K562 (cell line): ENCODE measurements around the gene SRRM4. TPM values are rescaled to one million over a fixed set of nuclear protein-coding genes. Genes with fewer than 3 reads are reported as not detected.

Source experiments
- ATAC-seq: fragments of 200-7000 bp; cut with Tn5 transposase; 3 replicates; pipeline ENCODE4 v1.9.1; 2020; ENCODE audit warnings: moderate library complexity
- BruUV-seq: library from RNA; stranded (reverse); fragments of 400-500 nt; replicated peaks from 2 replicates; lab custom pipeline; 2021; lab: Mats Ljungman, UMichigan
- CTCF ChIA-PET: fragments of 300-600 bp; formaldehyde crosslinking; extraction: SDS; loops from one replicate; lab custom pipeline; 2021; ENCODE audit warnings: low intra/inter-chr PET ratio; lab: Yijun Ruan, JAX
- POLR2A ChIA-PET: fragments of 300-600, 350-650 bp; sonication (Branson Sonifier 250); formaldehyde crosslinking; extraction: SDS; loops from one replicate; lab custom pipeline; 2021; ENCODE audit warnings: antibody characterized with exemption, inconsistent platforms; lab: Yijun Ruan, JAX
- DNase-seq, 4 experiments: peaks; one replicate each; pipeline versions ENCODE4 v3.0.0 to v3.0.0-alpha.2; 2011 to 2018; ENCODE audit warnings: low spot score in 3 of 4, mixed read lengths in 3 of 4; ENCODE audit errors: extremely low read depth in 1 of 4
- FAIRE-seq: peaks from 2 replicates; lab custom pipeline; 2011; peaks lifted over from hg19 to GRCh38; lab: Jason Lieb, UNC
- H2AFZ ChIP-seq: 2 replicates; pipeline ENCODE4 v1.6.0; 2011; ENCODE audit warnings: low read depth, low read length, control low read depth, inconsistent platforms
- H3K27ac ChIP-seq: fragments of 200-600 bp; 3 replicates; pipeline ENCODE4 v1.8.0; 2011; ENCODE audit warnings: low read depth, mild to moderate bottlenecking, control low read depth, inconsistent platforms, low read length, moderate library complexity, mixed read lengths; ENCODE audit errors: extremely low read depth
- H3K27me3 ChIP-seq, 2 experiments: fragments of 300-600 bp in 1 of 2; 2 replicates in 1 of 2; 3 replicates in 1 of 2; pipeline versions ENCODE4 v1.6.0 to v1.8.0; 2011; ENCODE audit warnings: inconsistent platforms in 2 of 2, low read length in 2 of 2, mild to moderate bottlenecking in 1 of 2, mixed read lengths in 1 of 2, moderate library complexity in 1 of 2; ENCODE audit not compliant: control insufficient read depth in 2 of 2, insufficient read depth in 2 of 2
- H3K36me3 ChIP-seq: fragments of 300-600 bp; 3 replicates; pipeline ENCODE4 v1.8.0; 2011; ENCODE audit warnings: mild to moderate bottlenecking, low read length, inconsistent platforms; ENCODE audit not compliant: control insufficient read depth, insufficient read depth
- H3K4me1 ChIP-seq, 2 experiments: fragments of 200-600 bp in 1 of 2; replicated peaks in 1 of 2; 2 replicates in 1 of 2; 3 replicates in 1 of 2; pipeline versions ENCODE4 v1.5.1 to v1.8.0; 2011; ENCODE audit warnings: inconsistent platforms in 2 of 2, low read length in 2 of 2, mild to moderate bottlenecking in 1 of 2, mixed read lengths in 1 of 2, moderate library complexity in 1 of 2; ENCODE audit not compliant: control insufficient read depth in 2 of 2, insufficient read depth in 2 of 2
- H3K4me2 ChIP-seq: 2 replicates; pipeline ENCODE4 v1.6.1; 2011; ENCODE audit warnings: low read length, control low read depth, inconsistent platforms, mixed read lengths; ENCODE audit not compliant: insufficient read depth
- H3K4me3 ChIP-seq: fragments of 200-600 bp; sonication (generic), shearing (Covaris generic); 2 replicates; pipeline ENCODE4 v1.5.1; 2016; ENCODE audit warnings: control low read depth, inconsistent platforms
- H3K79me2 ChIP-seq: fragments of 200-600 bp; 3 replicates; pipeline ENCODE4 v1.8.0; 2011; ENCODE audit warnings: low read length, inconsistent platforms; ENCODE audit not compliant: control insufficient read depth, insufficient read depth
- H3K9ac ChIP-seq, 2 experiments: 2 replicates each; pipeline versions ENCODE4 v1.6.0 to v1.6.1; 2011; ENCODE audit warnings: low read depth in 2 of 2, low read length in 2 of 2, control low read depth in 1 of 2, inconsistent platforms in 1 of 2, mild to moderate bottlenecking in 1 of 2, mixed read lengths in 1 of 2; ENCODE audit not compliant: insufficient read depth in 1 of 2
- H3K9me1 ChIP-seq: one replicate; pipeline ENCODE4 v1.6.0; 2011; ENCODE audit warnings: inconsistent platforms, mild to moderate bottlenecking, low read length, moderate library complexity; ENCODE audit not compliant: control insufficient read depth, insufficient read depth
- H3K9me3 ChIP-seq: replicated peaks from 2 replicates; pipeline ENCODE4 v1.5.1; 2011; ENCODE audit warnings: low read depth, low read length, inconsistent platforms; ENCODE audit not compliant: control insufficient read depth, insufficient read depth
- H4K20me1 ChIP-seq: replicated peaks from 2 replicates; pipeline ENCODE4 v1.6.1; 2011; ENCODE audit warnings: low read length, inconsistent platforms, mixed read lengths; ENCODE audit not compliant: control insufficient read depth, insufficient read depth
- C11orf30 ChIP-seq: fragments of 450-650 bp; IDR thresholded peaks from 2 replicates; pipeline ENCODE4 v1.6.1; 2016; ENCODE audit warnings: low read depth, mild to moderate bottlenecking
- CBX2 ChIP-seq: fragments of 200-600 bp; sonication (generic); IDR thresholded peaks from one replicate; pipeline ENCODE4 v1.6.1; 2012; ENCODE audit warnings: mild to moderate bottlenecking, low read length, inconsistent platforms; ENCODE audit not compliant: insufficient read depth, poor library complexity, severe bottlenecking
- DDX20 ChIP-seq: fragments of 450-650 bp; IDR thresholded peaks from 2 replicates; pipeline ENCODE4 v1.6.1; 2016; ENCODE audit warnings: missing genetic modification characterization, low read depth, mild to moderate bottlenecking, missing compliant biosample characterization, moderate library complexity
- E2F6 ChIP-seq, 2 experiments: IDR thresholded peaks; 2 replicates each; pipeline ENCODE4 v1.6.1; 2011; ENCODE audit warnings: borderline replicate concordance in 1 of 2, control low read depth in 1 of 2, low read depth in 1 of 2, low read length in 1 of 2, mild to moderate bottlenecking in 1 of 2, mixed read lengths in 1 of 2, moderate library complexity in 1 of 2; ENCODE audit not compliant: insufficient read depth in 1 of 2, insufficient read length in 1 of 2, poor library complexity in 1 of 2, severe bottlenecking in 1 of 2; ENCODE audit errors: extremely low read depth in 1 of 2
- HINFP ChIP-seq: fragments of 450-650 bp; conservative IDR thresholded peaks from 2 replicates; pipeline ENCODE4 v1.6.1; 2016; ENCODE audit warnings: missing genetic modification characterization, low read depth, mild to moderate bottlenecking, control low read depth, missing compliant biosample characterization
- PATZ1 ChIP-seq: fragments of 250-450 bp; sonication (Bioruptor Pico); IDR thresholded peaks from 2 replicates; pipeline ENCODE4 v1.5.0; 2020; ENCODE audit warnings: mild to moderate bottlenecking, borderline replicate concordance
- PCBP1 ChIP-seq: fragments of 200-400 bp; formaldehyde crosslinking; IDR thresholded peaks from 2 replicates; pipeline ENCODE4 v1.6.1; 2018; ENCODE audit warnings: mild to moderate bottlenecking, low read depth, low read length; ENCODE audit not compliant: poor library complexity, severe bottlenecking
- PHF20 ChIP-seq: fragments of 450-650 bp; IDR thresholded peaks from 2 replicates; pipeline ENCODE4 v1.6.1; 2018; ENCODE audit not compliant: partially characterized antibody
- POLR2B ChIP-seq: fragments of 450-650 bp; IDR thresholded peaks from 2 replicates; pipeline ENCODE4 v1.6.1; 2018; ENCODE audit warnings: low read depth; ENCODE audit not compliant: partially characterized antibody
- PURB ChIP-seq: sonication (generic); formaldehyde crosslinking; IDR thresholded peaks from 2 replicates; pipeline ENCODE4 v1.9.0; 2021; ENCODE audit warnings: low read depth, mild to moderate bottlenecking, missing genetic modification reagents
- TRIM24 ChIP-seq, 2 experiments: fragments of 450-650 bp; IDR thresholded peaks; 2 replicates each; pipeline ENCODE4 v1.6.1; 2016
- ZBTB8A ChIP-seq: fragments of 450-650 bp; IDR thresholded peaks from 2 replicates; pipeline ENCODE4 v1.6.1; 2018; ENCODE audit warnings: mild to moderate bottlenecking, moderate library complexity; ENCODE audit not compliant: partially characterized antibody
- ZNF12 ChIP-seq: sonication (generic); formaldehyde crosslinking; IDR thresholded peaks from 2 replicates; pipeline ENCODE4 v1.4.0; 2020; ENCODE audit warnings: mild to moderate bottlenecking, missing genetic modification reagents
- ZNF277 ChIP-seq: fragments of 250-450 bp; sonication (Bioruptor Pico); IDR thresholded peaks from 2 replicates; pipeline ENCODE4 v1.8.0; 2022; ENCODE audit warnings: inconsistent platforms, mild to moderate bottlenecking, moderate library complexity, borderline replicate concordance
- ZNF311 ChIP-seq: fragments of 250-450 bp; sonication (Bioruptor Pico); IDR thresholded peaks from 2 replicates; pipeline ENCODE4 v1.4.0; 2020; ENCODE audit warnings: mild to moderate bottlenecking, moderate library complexity
- ZNF584 ChIP-seq: fragments of 200-800 bp; sonication (Bioruptor generic); IDR thresholded peaks from 2 replicates; pipeline ENCODE4 v1.6.1; 2016; ENCODE audit warnings: low read depth, mild to moderate bottlenecking, missing genetic modification characterization, missing compliant biosample characterization
- ZNF695 ChIP-seq: fragments of 450-650 bp; formaldehyde crosslinking; IDR thresholded peaks from 2 replicates; pipeline ENCODE4 v1.4.0; 2020; ENCODE audit warnings: mild to moderate bottlenecking, moderate library complexity
- WGBS: fragments of 100-300 bp; shearing (Covaris generic); methylation state at CpG from one replicate; pipeline ENCODE4 v1.1.6; 2016; ENCODE audit warnings: low coverage, mixed read lengths; ENCODE audit not compliant: insufficient coverage; ENCODE audit errors: missing lambda C conversion rate; 5-methylcytosine and 5-hydroxymethylcytosine counted together
- in situ Hi-C: fragments of 300-500 bp; cut with MboI; formaldehyde crosslinking; loops from 4 replicates; pipeline ENCODE4 v1.15.0; 2018; ENCODE audit warnings: inconsistent platforms, mixed read lengths
- intact Hi-C: fragments of 100-400 bp; cut with micrococcal nuclease; formaldehyde crosslinking; loops from 2 replicates; pipeline ENCODE4 v1.14.2; 2022
- polyA plus RNA-seq, 8 experiments: library from polyadenylated mRNA; depleted of rRNA in 4 of 8; stranded (reverse) in 5 of 8; unstranded in 3 of 8; fragments of >200 nt; fragmentation: Nextera tagmentation in 2 of 8; fragmentation: Illumina TruSeq in 1 of 8; extraction: Ambion mirVana in 2 of 8; extraction: Trizol in 1 of 8; gene quantifications; 2 replicates each; pipeline versions ENCODE4 v1.2.1 to v1.2.3, GENCODE V29; 2011 to 2014; ENCODE audit warnings: inconsistent platforms in 1 of 8, missing spikeins in 1 of 8
- total RNA-seq, 7 experiments: library from RNA; depleted of rRNA in 6 of 7; stranded (reverse); fragments of >200 nt in 6 of 7; fragmentation: Illumina TruSeq in 2 of 7; extraction: Trizol in 2 of 7; gene quantifications; 2 replicates each; pipeline versions ENCODE4 v1.2.1 to v1.2.3, GENCODE V29; 2011 to 2021; ENCODE audit warnings: low replicate concordance in 1 of 7

SRRM4 gene
- total and polyA plus RNA-seq, 9 of the 15 experiments (the other 6 are each of a cell fraction or from before 2014, with no cell fraction given): not detected

GRCh38 chr12:119122751-119123150 lies 141.4 kb downstream of the SRRM4 start:
- ChIA-PET POLR2A (no interaction called here), CTCF (no interaction called here)
- ATAC-seq (no peak), DNase-seq (no peak), FAIRE-seq (no peak)
- Histone ChIP-seq H3K27ac (no peak overlapping the region), H3K27me3 (peaks cover 0 to 10% of the 10 kb centered on the region in 2 experiments; a peak in 2 of 5 replicates), H3K9me1 (no peaks in the 10 kb centered on the region), H3K4me3 (no peak overlapping the region), H3K4me1 (no peaks in the 10 kb centered on the region), H3K36me3 (no peaks in the 10 kb centered on the region), H3K9me3 (no peaks in the 10 kb centered on the region), H4K20me1 (no peaks in the 10 kb centered on the region), H3K4me2 (no peak overlapping the region), H3K79me2 (no peaks in the 10 kb centered on the region), H2AFZ (no peak overlapping the region), H3K9ac (no peak overlapping the region)
- intact Hi-C loops (no loop called here), in situ Hi-C loops (no loop called here)
- 0% methylated on average over 4 of the region's 4 CpGs for WGBS
- BruUV-seq: no TSS peak
- TF ChIP-seq TRIM24 (IDR thresholded peaks at IDR 0.05) (no peak), ZNF277 (CRISPR knock-in tag) (no peak), PCBP1 (no peak), ZNF695 (no peak), DDX20 (tag) (no peak), PURB (CRISPR knock-in tag) (no peak), HINFP (tag) (no peak), PHF20 (no peak), CBX2 (no peak), ZNF12 (no peak), ZNF311 (no peak), ZBTB8A (no peak), PATZ1 (CRISPR knock-in tag) (no peak), POLR2B (no peak), ZNF584 (CRISPR knock-in tag) (no peak), C11orf30 (no peak), E2F6 (IDR thresholded peaks at IDR 0.05; ENCODE audit: borderline replicate concordance in 1 of 2, extremely low read depth in 1 of 2, insufficient read depth in 1 of 2, insufficient read length in 1 of 2, low read depth in 1 of 2, low read length in 1 of 2, poor library complexity in 1 of 2, severe bottlenecking in 1 of 2) (no peak)
